Activated CD4-positive, alpha-beta T cell treated with anti-CD3 and anti-CD28 coated beads for 1 hour (primary cell): ENCODE measurements around the gene CA9.
"Not testable (repeated sequence)": the region's sequence is repeated elsewhere in the genome, so short reads cannot be mapped to it uniquely, and the experiment has no call there.

ENCODE experiments used
- DNase-seq: peaks from one replicate; pipeline ENCODE4 v3.0.0-alpha.2; 2020

CA9 gene

DNA sequence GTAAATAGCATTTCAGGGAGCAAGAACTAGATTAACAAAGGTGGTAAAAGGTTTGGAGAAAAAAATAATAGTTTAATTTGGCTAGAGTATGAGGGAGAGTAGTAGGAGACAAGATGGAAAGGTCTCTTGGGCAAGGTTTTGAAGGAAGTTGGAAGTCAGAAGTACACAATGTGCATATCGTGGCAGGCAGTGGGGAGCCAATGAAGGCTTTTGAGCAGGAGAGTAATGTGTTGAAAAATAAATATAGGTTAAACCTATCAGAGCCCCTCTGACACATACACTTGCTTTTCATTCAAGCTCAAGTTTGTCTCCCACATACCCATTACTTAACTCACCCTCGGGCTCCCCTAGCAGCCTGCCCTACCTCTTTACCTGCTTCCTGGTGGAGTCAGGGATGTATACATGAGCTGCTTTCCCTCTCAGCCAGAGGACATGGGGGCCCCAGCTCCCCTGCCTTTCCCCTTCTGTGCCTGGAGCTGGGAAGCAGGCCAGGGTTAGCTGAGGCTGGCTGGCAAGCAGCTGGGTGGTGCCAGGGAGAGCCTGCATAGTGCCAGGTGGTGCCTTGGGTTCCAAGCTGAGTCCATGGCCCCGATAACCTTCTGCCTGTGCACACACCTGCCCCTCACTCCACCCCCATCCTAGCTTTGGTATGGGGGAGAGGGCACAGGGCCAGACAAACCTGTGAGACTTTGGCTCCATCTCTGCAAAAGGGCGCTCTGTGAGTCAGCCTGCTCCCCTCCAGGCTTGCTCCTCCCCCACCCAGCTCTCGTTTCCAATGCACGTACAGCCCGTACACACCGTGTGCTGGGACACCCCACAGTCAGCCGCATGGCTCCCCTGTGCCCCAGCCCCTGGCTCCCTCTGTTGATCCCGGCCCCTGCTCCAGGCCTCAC is at the start of gene CA9:
CA9 (plus strand) TSS at position 797 of the 893 bp plus-strand sequence; CDS start at position 829, 32 bp downstream.
- no peak for DNase-seq

DNA sequence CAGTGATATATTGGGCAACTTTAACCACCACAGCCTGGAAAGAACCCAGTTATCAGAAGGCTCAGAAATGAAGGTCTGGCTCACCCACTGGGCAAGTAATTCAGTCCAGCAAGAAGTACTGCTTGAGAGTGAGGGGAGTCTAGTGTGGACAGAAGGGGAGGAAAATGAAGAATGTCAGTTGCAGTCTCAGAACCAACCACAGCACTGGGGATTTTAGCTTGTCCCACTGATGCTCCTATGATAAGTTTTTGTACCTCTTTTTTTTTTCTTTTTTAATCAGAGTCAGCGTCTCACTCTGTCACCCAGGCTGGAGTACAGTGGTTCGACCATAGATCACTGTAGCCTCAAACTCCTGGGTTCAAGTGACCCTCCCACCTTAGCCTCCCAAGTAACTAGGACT is 46.2 kb upstream of the CA9 start:
- DNase-seq, result no peak

DNA sequence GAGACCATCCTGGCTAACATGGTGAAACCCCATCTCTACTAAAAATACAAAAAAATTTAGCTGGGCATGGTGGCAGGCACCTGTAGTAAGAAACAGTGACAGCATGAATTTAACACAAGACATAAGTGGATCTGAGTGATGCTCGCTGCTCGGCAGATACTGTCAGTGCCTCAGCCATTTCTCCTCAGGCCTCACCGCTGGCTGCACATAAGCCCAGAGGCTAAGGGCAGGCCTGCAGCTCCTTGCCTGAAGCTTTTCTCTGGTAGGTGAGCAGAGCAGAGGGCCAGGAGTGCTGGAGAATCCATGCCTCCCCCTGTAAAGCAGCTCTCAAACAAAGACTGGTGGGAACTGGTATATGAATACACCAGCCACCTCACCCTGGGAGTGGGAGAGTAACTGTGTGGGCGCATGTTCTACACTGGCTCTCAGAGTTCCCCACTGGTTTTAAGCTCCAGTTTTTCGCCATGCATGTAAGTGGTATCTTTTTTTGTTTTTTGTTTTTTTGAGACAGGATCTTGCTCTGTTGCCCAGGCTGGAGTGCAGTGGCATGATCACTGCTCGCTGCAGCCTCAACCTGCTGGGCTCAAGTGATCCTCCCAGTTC is 45.2 kb upstream of the CA9 start:
- DNase-seq, result no peak

DNA sequence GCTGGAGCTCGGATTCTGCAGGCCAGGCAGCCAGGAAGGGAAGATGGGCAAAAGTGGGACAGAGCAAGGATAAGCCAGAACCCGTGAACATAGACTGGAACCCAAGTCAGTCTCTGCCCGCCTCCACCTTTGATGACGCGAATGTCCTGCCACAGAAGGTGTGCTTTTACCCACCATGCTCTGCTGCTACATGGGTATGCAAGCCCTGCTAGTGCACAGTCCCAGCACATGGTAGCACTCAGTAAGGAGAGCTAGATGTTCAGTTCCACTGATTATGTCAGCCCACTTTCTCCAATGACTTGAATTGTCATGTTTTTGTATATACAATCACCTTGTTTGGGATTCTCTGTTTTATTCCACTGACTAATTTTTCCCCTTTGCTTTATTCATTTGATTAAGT is 44.1 kb upstream of the CA9 start:
- DNase-seq, result no peak

DNA sequence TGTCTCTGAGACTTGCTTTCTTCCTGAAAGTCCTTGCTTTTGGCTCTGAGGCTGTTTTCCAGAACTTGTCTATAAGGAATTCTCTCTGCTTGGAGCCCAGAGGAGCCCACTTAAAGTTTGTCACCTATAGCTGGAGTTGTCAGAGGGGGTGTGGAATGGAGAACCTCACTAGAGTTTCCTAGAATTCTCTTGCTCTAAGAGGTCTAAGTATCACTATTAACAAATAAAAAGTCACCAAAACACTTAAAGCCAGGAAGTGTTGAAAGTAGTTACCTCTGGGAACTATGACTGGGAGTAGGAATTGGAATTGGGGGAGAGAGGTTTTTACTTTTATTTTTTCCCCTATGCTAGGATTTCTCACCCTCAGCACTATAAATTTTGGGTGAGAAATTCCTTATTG is 38.0 kb upstream of the CA9 start:
- DNase-seq, result no peak

DNA sequence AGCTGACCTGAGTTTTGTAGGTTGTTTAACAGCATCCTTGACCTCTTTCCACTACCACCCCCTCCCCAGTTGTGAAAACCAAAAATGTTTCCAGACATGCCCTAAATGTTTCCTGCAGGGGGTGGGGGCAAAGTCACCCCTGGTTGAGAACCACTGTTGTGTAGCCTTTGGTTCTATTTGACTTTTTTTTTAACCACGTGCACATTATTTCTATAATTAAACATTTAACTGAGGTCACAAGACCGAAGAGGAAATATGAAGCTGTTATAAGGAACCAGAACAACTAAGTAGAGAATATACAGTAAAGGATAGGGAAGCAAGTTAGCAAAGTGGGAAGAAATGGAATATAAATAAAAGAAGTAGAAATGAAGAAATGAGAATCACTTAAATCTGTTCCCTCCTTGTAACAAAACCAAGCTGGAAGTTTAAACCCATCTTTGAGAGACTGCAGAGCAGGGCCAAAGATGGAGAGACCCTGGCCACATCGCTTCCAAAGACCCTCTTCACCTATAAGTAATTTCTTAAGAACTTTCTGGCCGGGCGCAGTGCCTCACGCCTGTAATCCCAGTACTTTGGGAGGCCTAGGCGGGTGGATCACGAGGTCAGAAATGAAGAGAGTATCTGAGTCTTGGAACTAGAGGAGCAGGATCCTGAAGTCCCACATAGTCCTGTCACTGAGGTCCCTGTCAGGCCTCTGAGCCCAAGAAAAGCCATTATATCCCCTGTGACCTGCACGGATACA is 37.4 kb upstream of the CA9 start:
- DNase-seq, result no peak

DNA sequence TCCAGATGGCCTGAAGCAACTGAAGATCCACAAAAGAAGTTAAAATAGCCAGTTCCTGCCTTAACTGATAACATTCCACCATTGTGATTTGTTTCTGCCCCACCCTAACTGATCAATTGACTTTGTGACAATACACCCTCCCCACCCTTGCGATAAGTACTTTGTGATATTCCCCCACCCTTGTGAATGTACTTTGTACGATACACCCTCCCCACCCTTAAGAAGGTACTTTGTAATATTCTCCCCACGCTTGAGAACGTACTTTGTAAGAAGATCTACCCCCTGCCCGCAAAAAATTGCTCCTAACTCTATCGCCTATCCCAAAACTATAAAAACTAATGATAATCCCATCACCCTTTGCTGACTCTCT is 36.9 kb upstream of the CA9 start:
- not testable (repeated sequence) for DNase-seq

DNA sequence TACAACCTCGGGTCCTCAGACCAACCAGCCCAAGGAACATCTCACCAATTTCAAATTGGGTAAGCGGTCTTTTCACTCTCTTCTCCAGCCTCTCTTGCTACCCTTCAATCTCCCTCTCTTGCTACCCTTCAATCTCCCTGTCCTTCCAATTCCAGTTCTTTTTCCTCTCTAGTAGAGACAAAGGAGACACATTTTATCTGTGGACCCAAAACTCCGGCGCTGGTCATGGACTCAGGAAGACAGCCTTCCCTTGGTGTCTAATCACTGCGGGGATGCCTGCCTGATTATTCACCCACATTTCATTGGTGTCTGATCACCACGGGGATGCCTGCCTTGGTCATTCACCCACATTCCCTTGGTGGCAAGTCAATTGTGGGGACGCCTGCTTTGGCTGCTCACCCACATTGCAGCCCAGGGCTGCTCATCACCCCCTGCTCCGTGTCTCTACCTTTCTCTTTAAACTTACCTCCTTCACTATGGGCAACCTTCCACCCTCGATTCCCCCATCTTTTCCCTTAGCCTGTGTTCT is 36.2 kb upstream of the CA9 start:
- not testable (repeated sequence) for DNase-seq

DNA sequence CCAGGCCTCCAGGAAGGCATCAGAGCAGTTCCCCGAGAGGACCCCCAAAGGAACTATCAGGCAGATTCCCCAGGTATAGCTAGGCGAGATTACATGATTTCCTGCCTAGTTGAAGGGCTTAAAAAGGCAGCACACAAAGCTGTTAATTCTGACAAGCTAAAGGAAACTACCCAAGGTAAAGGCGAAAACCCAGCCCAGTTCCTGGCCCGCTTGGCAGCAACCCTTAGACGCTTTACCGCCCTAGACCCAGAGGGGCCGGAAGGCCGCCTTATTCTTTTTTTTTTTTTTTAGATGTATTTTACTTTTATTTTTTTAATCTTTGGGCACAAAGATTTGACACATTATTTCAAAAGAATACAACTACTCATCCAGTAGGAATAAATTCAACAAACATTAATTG is 35.0 kb upstream of the CA9 start:
- DNase-seq, result not testable (repeated sequence)

DNA sequence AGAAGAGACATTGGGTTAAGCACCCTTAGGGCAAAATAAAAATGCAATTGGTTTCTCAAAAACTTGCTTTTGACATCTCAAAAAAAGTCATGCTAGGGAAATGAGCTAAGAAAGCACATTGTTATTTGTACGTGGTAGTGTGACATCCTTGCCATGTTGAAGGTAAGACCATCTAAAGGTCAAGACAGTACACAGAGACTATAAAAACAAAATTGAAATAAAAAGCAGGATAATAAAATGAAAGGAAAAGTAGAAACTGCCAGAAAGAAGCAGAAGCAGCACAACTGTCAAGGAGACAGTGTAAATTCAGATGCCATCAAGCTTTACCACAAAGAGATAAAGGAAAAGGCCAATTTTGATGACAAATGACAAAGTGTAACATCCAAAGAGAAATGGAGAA is 34.5 kb upstream of the CA9 start:
- not testable (repeated sequence) for DNase-seq

DNA sequence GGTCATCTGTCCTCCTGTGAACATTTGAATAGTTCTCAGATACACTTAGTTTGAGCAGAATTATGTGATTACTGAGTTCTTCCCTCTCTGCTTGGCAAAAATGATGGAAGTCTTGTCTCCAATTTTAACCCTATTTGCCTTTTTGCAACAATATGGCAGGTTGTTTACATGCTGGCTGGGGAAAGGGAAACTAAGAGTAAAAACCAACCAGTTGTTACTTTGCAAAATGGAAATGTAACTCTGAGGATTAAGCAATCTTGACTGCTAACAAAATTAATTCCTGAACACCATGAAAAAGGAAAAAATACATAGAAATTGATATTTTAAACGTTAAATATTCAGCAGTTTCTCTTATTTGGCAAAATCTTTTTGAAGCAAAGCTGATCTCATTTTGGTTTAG is 34.1 kb upstream of the CA9 start:
- DNase-seq, result no peak

DNA sequence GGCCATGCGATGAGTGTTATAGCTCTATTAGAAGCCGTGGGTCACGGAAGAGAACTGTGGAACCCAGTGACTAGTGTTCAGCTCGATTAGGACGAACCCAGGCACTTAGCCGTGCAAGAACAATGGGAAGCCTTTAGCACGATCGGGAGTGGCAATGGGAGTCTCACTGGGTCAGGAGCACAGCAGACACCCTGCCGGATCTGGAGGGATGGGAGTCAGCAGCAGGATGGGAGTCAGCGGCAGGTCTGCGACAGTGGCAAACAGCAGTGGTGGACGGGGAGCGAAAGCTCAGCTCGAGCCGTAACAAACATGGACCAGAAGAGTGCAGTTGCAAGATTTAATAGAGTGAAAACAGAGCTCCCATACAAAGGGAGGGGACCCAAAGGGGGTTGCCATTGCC is 33.3 kb upstream of the CA9 start:
- DNase-seq, result not testable (repeated sequence)

DNA sequence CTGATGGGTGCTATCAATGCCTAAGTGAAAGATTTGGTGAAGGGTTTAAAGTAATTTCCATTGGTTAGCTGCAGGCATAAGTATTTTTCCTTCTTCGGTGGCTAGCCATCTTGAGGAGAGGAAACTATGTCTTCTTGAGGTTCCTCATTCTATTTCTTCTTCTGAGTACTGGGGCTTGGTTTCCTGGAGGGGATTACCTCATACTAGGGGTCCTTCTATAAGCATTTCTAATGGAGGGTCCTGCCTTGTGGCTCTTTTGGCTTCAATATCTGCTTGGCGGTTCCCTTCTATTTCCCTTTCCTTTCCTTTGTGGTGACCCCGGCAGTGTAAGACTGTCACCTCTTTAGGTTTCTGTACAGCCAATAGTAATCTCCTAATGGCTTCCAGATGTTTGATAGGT is 32.2 kb upstream of the CA9 start:
- not testable (repeated sequence) for DNase-seq

DNA sequence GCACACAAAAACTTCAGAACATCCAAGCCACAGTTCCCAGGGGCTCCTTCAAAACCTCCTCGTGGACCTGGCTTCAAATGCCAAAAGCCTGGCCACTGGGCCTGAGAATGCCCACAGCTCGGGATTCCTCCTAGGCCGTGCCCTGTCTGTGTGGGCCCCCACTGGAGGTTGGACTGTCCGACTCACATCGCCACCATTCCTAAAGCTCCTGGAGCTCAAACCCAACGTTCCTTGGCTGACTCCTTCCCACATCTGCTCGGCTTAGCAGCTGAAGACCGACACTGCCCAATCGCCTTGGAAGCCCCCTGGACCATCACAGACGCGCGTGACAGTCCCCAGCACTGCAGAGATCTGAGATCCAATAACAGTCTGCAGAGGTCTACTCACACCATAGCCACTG is 30.7 kb upstream of the CA9 start:
- DNase-seq, result no peak

DNA sequence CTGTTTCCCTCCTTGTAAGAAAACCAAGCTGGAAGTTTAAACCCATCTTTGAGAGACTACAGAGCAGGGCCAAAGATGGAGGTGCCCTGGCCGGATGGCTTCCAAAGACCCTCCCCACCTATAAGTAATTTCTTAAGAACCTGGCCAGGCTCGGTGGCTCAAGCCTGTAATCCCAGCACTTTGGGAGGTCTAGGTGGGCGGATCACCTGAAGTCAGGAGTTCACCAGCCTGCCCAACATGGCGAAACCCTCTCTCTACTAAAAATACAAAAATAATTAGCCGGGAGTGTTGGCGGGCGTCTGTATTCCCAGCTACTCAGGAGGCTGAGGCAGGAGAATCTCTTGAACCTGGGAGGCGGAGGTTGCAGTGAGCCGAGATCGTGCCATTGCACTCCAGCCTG is 28.0 kb upstream of the CA9 start:
- not testable (repeated sequence) for DNase-seq

DNA sequence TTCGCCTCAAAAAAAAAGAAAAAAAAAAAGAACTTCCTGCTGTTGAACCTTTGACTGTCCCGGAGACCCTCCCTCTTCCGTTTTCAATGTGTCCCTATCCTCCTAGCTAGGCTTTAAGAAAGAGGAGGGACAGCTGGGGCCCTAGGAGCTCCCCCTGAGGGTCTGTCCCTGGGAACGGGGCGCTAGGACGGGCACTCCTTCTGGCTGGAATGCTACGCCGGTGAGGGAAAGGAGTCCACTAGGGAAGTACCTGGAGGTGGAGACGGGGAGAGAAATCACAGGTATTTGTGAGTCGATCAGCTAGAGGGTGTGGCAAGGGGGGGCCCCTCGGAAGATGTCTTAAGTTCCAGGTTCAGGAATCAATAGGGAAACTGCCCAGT is 27.6 kb upstream of the CA9 start:
- DNase-seq, result no peak

DNA sequence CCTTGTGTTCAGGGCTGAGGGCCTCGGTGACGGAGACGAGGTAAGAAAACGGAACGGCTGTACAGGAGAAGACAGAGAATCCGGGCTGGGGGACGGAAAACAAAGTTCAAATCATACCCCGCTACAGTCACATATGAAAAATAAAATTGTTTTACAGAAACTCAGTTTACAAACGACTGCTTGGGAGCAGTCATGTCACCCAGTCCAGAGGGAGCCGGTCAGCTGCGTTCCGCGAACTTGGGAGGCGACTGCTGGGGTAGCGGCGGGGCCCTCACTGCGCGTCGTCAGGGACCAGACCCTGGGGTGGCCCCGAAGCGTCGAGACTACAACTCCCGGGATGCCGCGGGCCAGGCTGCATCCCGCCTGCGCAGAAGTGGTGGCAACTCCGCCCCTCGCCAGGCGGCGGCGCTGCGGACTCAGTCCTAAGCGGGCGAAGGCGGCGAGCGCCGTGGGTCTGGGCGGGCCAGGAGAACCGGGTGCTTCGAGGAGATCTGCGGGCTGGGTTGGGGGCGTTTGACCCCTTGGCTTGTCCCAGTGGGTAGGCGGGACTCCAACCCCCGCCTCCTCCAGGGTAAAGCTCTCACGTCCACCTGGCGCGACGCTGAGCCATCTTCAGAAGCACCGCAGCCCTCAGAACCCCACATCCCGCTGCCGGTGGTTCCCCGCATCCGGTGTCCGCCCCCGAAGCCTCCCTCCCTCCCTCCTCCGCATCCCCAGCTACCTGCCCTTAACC is 27.0 kb upstream of the CA9 start:
- peak; percentile 84 for DNase-seq

DNA sequence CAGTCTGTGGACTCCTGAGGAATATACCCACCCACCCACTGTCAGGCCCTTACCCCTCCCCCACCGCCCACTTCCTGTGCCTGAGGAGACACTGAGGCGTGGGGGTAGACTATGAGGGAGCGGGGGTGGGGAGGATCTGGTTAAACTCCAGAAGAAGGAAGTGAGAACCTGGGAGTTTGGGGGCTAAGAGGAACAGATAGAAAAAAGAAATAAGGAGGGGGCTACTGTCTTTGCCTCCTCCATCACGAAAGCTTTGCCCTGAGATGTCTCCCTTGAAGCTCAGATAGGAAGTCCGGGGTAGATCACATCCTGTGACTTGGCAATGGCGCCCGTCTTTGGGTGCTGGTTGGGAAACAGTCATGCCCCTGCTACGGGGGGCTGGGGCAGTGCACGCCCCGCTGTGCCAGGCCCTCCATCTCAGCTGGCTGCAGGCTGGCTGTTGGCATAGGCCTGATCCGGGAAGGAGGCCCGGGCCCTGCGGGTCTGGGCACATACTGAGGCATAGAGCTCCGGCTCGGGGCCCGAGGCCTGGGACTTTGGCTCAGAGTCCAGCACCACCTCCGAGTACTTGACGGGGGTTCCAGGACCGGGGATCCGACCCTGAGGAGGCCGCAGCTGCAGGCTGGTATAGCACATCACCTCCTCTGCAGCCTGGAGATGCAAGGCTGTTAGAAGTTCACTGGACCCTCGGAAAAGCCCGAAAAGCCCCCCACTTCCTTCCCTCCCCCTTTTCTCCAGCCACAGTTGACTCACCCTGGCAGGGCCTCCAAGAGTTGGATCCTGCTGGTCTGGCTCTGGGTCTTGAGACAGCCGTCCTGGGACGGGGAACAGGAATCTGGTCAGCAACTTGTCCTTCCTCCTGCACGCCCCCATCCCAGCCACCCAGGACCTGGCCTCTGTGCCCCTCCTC is 24.0 kb upstream of the CA9 start:
- no peak for DNase-seq

DNA sequence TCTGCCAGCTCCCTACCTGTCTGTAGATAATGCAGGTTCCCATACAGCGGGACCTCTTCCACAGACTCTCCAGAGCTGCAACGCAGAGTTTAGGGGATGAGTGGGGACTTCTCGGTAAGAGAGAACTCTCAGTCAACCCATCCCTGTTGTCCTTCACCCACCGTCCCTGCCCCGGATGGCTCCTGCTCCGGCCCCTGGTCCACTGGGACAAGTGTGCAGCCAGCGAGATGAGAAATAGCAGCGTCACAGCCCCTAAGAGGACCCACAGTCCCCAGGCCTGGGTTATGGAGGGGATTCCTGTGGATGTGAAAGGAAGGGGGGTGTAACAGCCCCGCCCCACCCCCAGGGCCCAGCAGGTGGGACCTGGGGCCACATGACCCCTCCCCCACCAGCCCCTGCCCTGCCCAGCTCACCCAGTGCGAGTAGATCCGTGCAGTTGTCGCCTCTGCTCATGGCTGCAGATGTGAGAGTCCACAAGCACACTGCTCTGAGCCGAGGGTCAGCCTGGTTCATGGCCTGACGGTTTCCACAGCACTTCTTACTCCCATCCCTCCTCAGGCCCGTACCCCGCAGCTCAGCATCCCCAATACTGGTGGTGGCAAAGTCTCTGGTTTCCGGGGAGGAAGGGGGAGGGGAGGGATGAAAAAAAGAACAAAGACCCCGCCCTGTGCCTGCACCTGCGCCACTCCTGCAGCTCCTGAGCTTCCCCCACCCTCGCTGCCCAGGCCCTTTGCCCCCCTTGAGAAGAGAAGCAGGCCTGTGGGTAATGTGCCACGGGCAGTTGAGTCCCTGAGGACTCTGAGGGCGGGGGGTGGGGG is 23.2 kb upstream of the CA9 start, which contains the start of gene SIT1:
SIT1 (minus strand) TSS at position 591 of the 818 bp plus-strand sequence; CDS start at position 513, 78 bp downstream.
- DNase-seq, result no peak

DNA sequence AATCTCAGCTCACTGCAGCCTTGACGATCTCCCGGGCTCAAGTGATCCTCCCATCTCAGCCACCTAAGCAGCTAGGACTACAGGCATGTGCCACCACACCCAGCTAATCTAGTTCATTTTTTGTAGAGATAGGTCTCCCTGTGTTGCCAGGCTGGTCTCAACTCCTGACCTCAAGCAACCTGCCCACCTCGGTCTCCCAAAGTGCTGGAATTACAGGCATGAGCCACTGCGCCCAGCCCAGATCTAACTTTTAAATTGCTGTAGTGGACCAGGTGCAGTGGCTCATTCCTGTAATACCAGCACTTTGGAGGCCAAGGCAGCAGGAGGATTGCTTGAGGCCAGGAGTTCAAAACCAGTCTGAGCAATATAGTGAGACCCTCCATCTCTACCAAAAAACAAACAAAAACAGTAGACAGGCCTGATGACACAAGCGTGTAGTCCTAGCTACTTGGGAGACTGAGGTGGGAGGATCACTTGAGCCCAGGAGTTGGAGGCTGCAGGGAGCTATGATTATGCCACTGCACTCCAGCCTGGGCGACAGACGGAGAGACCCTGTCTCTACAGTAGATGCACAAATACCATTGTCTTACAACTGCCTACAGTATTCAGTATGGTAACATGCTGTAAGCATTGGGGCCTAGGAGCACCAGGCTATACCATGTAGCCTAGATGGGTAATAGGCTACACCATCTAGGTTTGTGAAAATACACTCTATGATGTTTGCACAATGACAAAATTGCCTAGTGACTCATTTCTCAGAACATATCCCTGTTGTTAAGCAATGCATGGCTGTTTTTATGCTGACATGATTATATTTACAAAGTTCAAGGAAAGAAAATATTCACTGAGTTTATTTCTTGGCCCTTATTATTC is 21.5 kb upstream of the CA9 start:
- DNase-seq, result no peak
